H1 (cell line): Measurements from ENCODE around the gene GPC6.

ENCODE experiments used
- CTCF ChIP-seq, 3 experiments: IDR thresholded peaks; 1 replicate in 2 of 3; 2 replicates in 1 of 3; pipeline versions ENCODE4 v1.5.1 to v1.6.1; 2011; ENCODE audit warnings: low read length in 3 of 3, mild to moderate bottlenecking in 3 of 3, inconsistent platforms in 2 of 3, low read depth in 1 of 3, moderate library complexity in 1 of 3; ENCODE audit not compliant: insufficient read depth in 1 of 3; ENCODE audit errors: control extremely low read depth in 1 of 3
- GTF2F1 ChIP-seq: IDR thresholded peaks from 2 replicates; pipeline ENCODE4 v1.6.1; 2012; ENCODE audit warnings: low read depth, low read length, improper control_type of control experiment, borderline replicate concordance
- JUND ChIP-seq: IDR thresholded peaks from 2 replicates; pipeline ENCODE4 v1.6.1; 2011; ENCODE audit warnings: mild to moderate bottlenecking, improper control_type of control experiment, low read length
- POLR2AphosphoS5 ChIP-seq: IDR thresholded peaks from 2 replicates; pipeline ENCODE4 v1.6.1; 2011; ENCODE audit warnings: low read depth, low read length
- SAP30 ChIP-seq: fragments of 300-600 bp; sonication (generic); IDR thresholded peaks from 2 replicates; pipeline ENCODE4 v1.7.1; 2012; ENCODE audit warnings: low read length, moderate library complexity, mild to moderate bottlenecking, inconsistent platforms; ENCODE audit not compliant: insufficient read depth, insufficient replicate concordance
- TF ChIP-seq, protein P1 (sequence below): IDR thresholded peaks from 2 replicates; pipeline ENCODE4 v1.6.1; 2012; ENCODE audit warnings: inconsistent platforms

GRCh38 chr13:93372856-93373255 is 146.2 kb downstream of the GPC6 start:
- no peak for TF ChIP-seq CTCF (IDR thresholded peaks at IDR 0.05; ENCODE audit: control extremely low read depth in 1 of 3, insufficient read depth in 1 of 3, low read depth in 1 of 3, low read length in 3 of 3)
- no peak for TF ChIP-seq GTF2F1
- TF ChIP-seq SAP30, result no peak
- no peak for TF ChIP-seq JUND
- TF ChIP-seq, protein P1, sequence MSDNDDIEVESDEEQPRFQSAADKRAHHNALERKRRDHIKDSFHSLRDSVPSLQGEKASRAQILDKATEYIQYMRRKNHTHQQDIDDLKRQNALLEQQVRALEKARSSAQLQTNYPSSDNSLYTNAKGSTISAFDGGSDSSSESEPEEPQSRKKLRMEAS, result no peak
- TF ChIP-seq POLR2AphosphoS5, result no peak
